Coronary artery (tissue), 2 donors: ENCODE results near the gene APC2.

Experiments
- DNase-seq: peaks from one replicate; pipeline ENCODE4 v3.0.0-alpha.2; 2017; ENCODE audit warnings: low spot score
- H3K27ac ChIP-seq, 2 donors: fragments of 200-600 bp; sonication (generic); one replicate each; pipeline ENCODE4 v1.5.1; 2016 to 2019
- H3K4me3 ChIP-seq: fragments of 200-600 bp; sonication (generic); 2 replicates; pipeline ENCODE4 v1.5.1; 2016; ENCODE audit warnings: mild to moderate bottlenecking, moderate library complexity
- CTCF ChIP-seq: fragments of 200-600 bp; sonication (generic); IDR thresholded peaks from one replicate; pipeline ENCODE4 v1.5.1; 2019; ENCODE audit warnings: antibody characterized with exemption

Gene APC2

GRCh38 chr19:1426736-1427135, 23.2 kb upstream of the APC2 start:
- DNase-seq, result no peak
- H3K27ac ChIP-seq, result no peak overlapping the region

GRCh38 chr19:1427221-1427920, 22.6 kb upstream of the APC2 start:
- DNase-seq, result no peak
- no peak overlapping the region for H3K4me3 ChIP-seq
- no peak overlapping the region for H3K27ac ChIP-seq
- TF ChIP-seq CTCF, result no peak

More at GRCh38 chr19:1426736-1427135, 23.2 kb upstream of the APC2 start:
- no peak overlapping the region for H3K4me3 ChIP-seq
- TF ChIP-seq CTCF, result no peak

- Histone ChIP-seq H3K27ac (no peak overlapping the region), H3K4me3 (no peak overlapping the region)
- TF ChIP-seq CTCF, result no peak
- no peak for DNase-seq
Observed at GRCh38 chr19:1428738-1429391, 21.1 kb upstream of the APC2 start.

- no peak for DNase-seq
- H3K4me3 ChIP-seq, result no peak overlapping the region
- no peak for TF ChIP-seq CTCF
- no peak overlapping the region for H3K27ac ChIP-seq
Observed at GRCh38 chr19:1429750-1430149, 20.2 kb upstream of the APC2 start.

GRCh38 chr19:1430246-1430645, 19.7 kb upstream of the APC2 start:
- H3K4me3 ChIP-seq, result no peak overlapping the region
- no peak for TF ChIP-seq CTCF
- H3K27ac ChIP-seq, result no peak overlapping the region
- no peak for DNase-seq

- DNase-seq, result no peak
- no peak for TF ChIP-seq CTCF
- no peak overlapping the region for H3K4me3 ChIP-seq
- no peak overlapping the region for H3K27ac ChIP-seq
Observed at GRCh38 chr19:1431759-1432506, 18.0 kb upstream of the APC2 start.
